SK-N-SH (cell line): ENCODE measurements around the gene AP1B1. TPM values are rescaled to one million over a fixed set of nuclear protein-coding genes. Genes with fewer than 3 reads are reported as not detected.

Experiments used
- CTCF ChIA-PET: fragments of 300-600, 350-600 bp; formaldehyde crosslinking; extraction: SDS; loops from one replicate; lab custom pipeline; 2021; lab: Yijun Ruan, JAX
- POLR2A ChIA-PET: fragments of 350-600 bp; sonication (Branson Sonifier 250); formaldehyde crosslinking; extraction: SDS; loops from one replicate; lab custom pipeline; 2020; ENCODE audit warnings: antibody characterized with exemption, inconsistent platforms; lab: Yijun Ruan, JAX
- DNase-seq: peaks from one replicate; pipeline ENCODE4 v3.0.0; 2012
- H2AFZ ChIP-seq: fragments of 200-600 bp; sonication (generic); 2 replicates; pipeline ENCODE4 v1.8.1; 2016; ENCODE audit warnings: antibody characterized with exemption, mild to moderate bottlenecking, low read depth
- H3F3A ChIP-seq: fragments of 200-600 bp; sonication (generic); replicated peaks from 2 replicates; pipeline ENCODE3; 2016; ENCODE audit warnings: antibody characterized with exemption, mild to moderate bottlenecking; ENCODE audit not compliant: insufficient read depth
- H3K27ac ChIP-seq, 2 experiments: fragments of 200-500 bp in 1 of 2; fragments of 200-600 bp in 1 of 2; sonication (Bioruptor generic) in 1 of 2; sonication (generic), shearing (Covaris generic) in 1 of 2; 2 replicates each; pipeline versions ENCODE4 v1.5.1 to v1.6.1; 2014 to 2016; ENCODE audit warnings: low read depth in 2 of 2, inconsistent platforms in 1 of 2, low read length in 1 of 2, mild to moderate bottlenecking in 1 of 2, mixed read lengths in 1 of 2
- H3K27me3 ChIP-seq: fragments of 200-600 bp; sonication (generic), shearing (Covaris generic); 2 replicates; pipeline ENCODE4 v1.6.1; 2016; ENCODE audit warnings: mixed run types; ENCODE audit not compliant: insufficient read depth
- H3K36me3 ChIP-seq, 2 experiments: fragments of 200-500 bp in 1 of 2; fragments of 200-600 bp in 1 of 2; sonication (Bioruptor generic) in 1 of 2; sonication (generic) in 1 of 2; replicated peaks in 1 of 2; 2 replicates each; pipeline versions ENCODE3 to v1.5.1; 2014 to 2016; ENCODE audit warnings: low read length in 1 of 2, mild to moderate bottlenecking in 1 of 2; ENCODE audit not compliant: insufficient read depth in 2 of 2, control insufficient read depth in 1 of 2
- H3K4me1 ChIP-seq, 2 experiments: fragments of 200-500 bp in 1 of 2; fragments of 200-600 bp in 1 of 2; sonication (Bioruptor generic) in 1 of 2; sonication (generic), shearing (Covaris generic) in 1 of 2; 2 replicates each; pipeline versions ENCODE4 v1.5.1 to v1.6.1; 2014 to 2016; ENCODE audit warnings: low read depth in 1 of 2, low read length in 1 of 2, mixed run types in 1 of 2; ENCODE audit not compliant: insufficient read depth in 2 of 2, control insufficient read depth in 1 of 2
- H3K4me2 ChIP-seq: fragments of 200-600 bp; sonication (generic), shearing (Covaris generic); 2 replicates; pipeline ENCODE4 v1.6.1; 2017; ENCODE audit warnings: mixed run types
- H3K4me3 ChIP-seq, 2 experiments: fragments of 200-500 bp in 1 of 2; fragments of 200-600 bp in 1 of 2; sonication (Bioruptor generic) in 1 of 2; sonication (generic), shearing (Covaris generic) in 1 of 2; 2 replicates each; pipeline versions ENCODE4 v1.5.1 to v1.8.1; 2014 to 2016; ENCODE audit warnings: low read depth in 2 of 2, inconsistent platforms in 1 of 2, low read length in 1 of 2, mild to moderate bottlenecking in 1 of 2, mixed read lengths in 1 of 2, moderate library complexity in 1 of 2
- H3K79me2 ChIP-seq: fragments of 200-600 bp; sonication (generic); 2 replicates; pipeline ENCODE4 v1.8.1; 2017; ENCODE audit warnings: mild to moderate bottlenecking; ENCODE audit not compliant: insufficient read depth
- H3K9ac ChIP-seq: fragments of 200-600 bp; sonication (generic); 2 replicates; pipeline ENCODE4 v1.6.1; 2017; ENCODE audit warnings: mixed run types
- H3K9me2 ChIP-seq: fragments of 200-600 bp; sonication (generic); 2 replicates; pipeline ENCODE4 v1.6.1; 2017; ENCODE audit warnings: mixed run types
- H3K9me3 ChIP-seq: fragments of 200-600 bp; sonication (generic); 2 replicates; pipeline ENCODE4 v1.6.1; 2017; ENCODE audit warnings: mixed run types, mild to moderate bottlenecking, moderate library complexity
- H4K20me1 ChIP-seq: fragments of 200-600 bp; sonication (generic); 2 replicates; pipeline ENCODE4 v1.6.1; 2017; ENCODE audit warnings: mild to moderate bottlenecking, mixed run types; ENCODE audit not compliant: insufficient read depth
- FOXJ3 ChIP-seq: sonication (generic); formaldehyde crosslinking; IDR thresholded peaks from 2 replicates; pipeline ENCODE4 v1.5.1; 2020; ENCODE audit warnings: mild to moderate bottlenecking, missing genetic modification reagents
- GABPA ChIP-seq: IDR thresholded peaks from 2 replicates; pipeline ENCODE4 v1.4.0; 2012; ENCODE audit warnings: low read depth, mild to moderate bottlenecking
- JUND ChIP-seq: IDR thresholded peaks from 2 replicates; pipeline ENCODE4 v1.4.0; 2012
- MEF2A ChIP-seq: IDR thresholded peaks from 2 replicates; pipeline ENCODE4 v1.4.0; 2012; ENCODE audit warnings: low read depth, borderline replicate concordance
- NRF1 ChIP-seq: IDR thresholded peaks from 2 replicates; pipeline ENCODE4 v1.6.1; 2012; ENCODE audit warnings: low read depth, mild to moderate bottlenecking, low read length
- RXRA ChIP-seq: IDR thresholded peaks from 2 replicates; pipeline ENCODE4 v1.4.0; 2012; ENCODE audit warnings: low read depth, mild to moderate bottlenecking, borderline replicate concordance
- TAF1 ChIP-seq: IDR thresholded peaks from 2 replicates; pipeline ENCODE4 v1.6.1; 2012; ENCODE audit warnings: low read depth, mild to moderate bottlenecking, low read length, moderate library complexity, borderline replicate concordance
- TCF12 ChIP-seq: IDR thresholded peaks from 2 replicates; pipeline ENCODE4 v1.4.0; 2012
- TEAD4 ChIP-seq: IDR thresholded peaks from 2 replicates; pipeline ENCODE4 v1.4.0; 2012; ENCODE audit warnings: mild to moderate bottlenecking, borderline replicate concordance; ENCODE audit not compliant: insufficient read depth
- YY1 ChIP-seq: IDR thresholded peaks from 2 replicates; pipeline ENCODE4 v1.4.0; 2012; ENCODE audit warnings: low read depth, mild to moderate bottlenecking
- WGBS: methylation state at CpG from one replicate; pipeline ENCODE4 v1.1.6; 2017; ENCODE audit warnings: low lambda C conversion rate; 5-methylcytosine and 5-hydroxymethylcytosine counted together
- polyA plus RNA-seq, 3 experiments: library from polyadenylated mRNA; depleted of rRNA; stranded (reverse); fragments of >200 nt; gene quantifications; 2 replicates each; pipeline ENCODE4 v1.2.3, GENCODE V29; 2012
- TF ChIP-seq, protein P1 (sequence below): fragments of 200-600 bp; sonication (generic); IDR thresholded peaks from 2 replicates; pipeline ENCODE4 v1.6.1; 2017; ENCODE audit warnings: antibody characterized with exemption, mild to moderate bottlenecking, moderate library complexity
- TF ChIP-seq, protein P2 (sequence below): IDR thresholded peaks from 2 replicates; pipeline ENCODE4 v1.4.0; 2012; ENCODE audit warnings: low read depth, borderline replicate concordance
- TF ChIP-seq, protein P3 (sequence below): IDR thresholded peaks from 2 replicates; pipeline ENCODE4 v1.4.0; 2012; ENCODE audit warnings: low read depth, borderline replicate concordance
- TF ChIP-seq, protein P4 (sequence below): fragments of 150-350 bp; IDR thresholded peaks from 2 replicates; pipeline ENCODE4 v1.6.1; 2017; ENCODE audit warnings: antibody characterized with exemption, low read length, low read depth, borderline replicate concordance

AP1B1 gene
- polyA plus RNA-seq, 1 of the 3 experiments (the other 2 are of a cell fraction): 51.9 TPM

GRCh38 chr22:29431986-29432385 is 43.6 kb upstream of the AP1B1 start:
- no peak overlapping the region for H3K9ac ChIP-seq
- H3K27me3 ChIP-seq: peaks cover 18% of the 10 kb centered on the region; the same call in 1 of the 2 replicates
- CTCF ChIA-PET: interaction anchor here (1.2 kb wide), 1 partner anchor 49 kb away, joined by 3 read pairs; the partner anchor contains the start of gene NEFH
- H3K4me3 ChIP-seq: no peak overlapping the region
- H3K4me1 ChIP-seq: peaks cover 0 to 3% of the 10 kb centered on the region in 2 experiments; a peak in 1 of 4 replicates
- no peaks in the 10 kb centered on the region for H4K20me1 ChIP-seq
- POLR2A ChIA-PET: no interaction called here
- TF ChIP-seq GABPA (no peak), JUND (no peak), TEAD4 (no peak), TCF12 (no peak), MEF2A (no peak), FOXJ3 (CRISPR knock-in tag) (no peak)
- TF ChIP-seq, protein P1, sequence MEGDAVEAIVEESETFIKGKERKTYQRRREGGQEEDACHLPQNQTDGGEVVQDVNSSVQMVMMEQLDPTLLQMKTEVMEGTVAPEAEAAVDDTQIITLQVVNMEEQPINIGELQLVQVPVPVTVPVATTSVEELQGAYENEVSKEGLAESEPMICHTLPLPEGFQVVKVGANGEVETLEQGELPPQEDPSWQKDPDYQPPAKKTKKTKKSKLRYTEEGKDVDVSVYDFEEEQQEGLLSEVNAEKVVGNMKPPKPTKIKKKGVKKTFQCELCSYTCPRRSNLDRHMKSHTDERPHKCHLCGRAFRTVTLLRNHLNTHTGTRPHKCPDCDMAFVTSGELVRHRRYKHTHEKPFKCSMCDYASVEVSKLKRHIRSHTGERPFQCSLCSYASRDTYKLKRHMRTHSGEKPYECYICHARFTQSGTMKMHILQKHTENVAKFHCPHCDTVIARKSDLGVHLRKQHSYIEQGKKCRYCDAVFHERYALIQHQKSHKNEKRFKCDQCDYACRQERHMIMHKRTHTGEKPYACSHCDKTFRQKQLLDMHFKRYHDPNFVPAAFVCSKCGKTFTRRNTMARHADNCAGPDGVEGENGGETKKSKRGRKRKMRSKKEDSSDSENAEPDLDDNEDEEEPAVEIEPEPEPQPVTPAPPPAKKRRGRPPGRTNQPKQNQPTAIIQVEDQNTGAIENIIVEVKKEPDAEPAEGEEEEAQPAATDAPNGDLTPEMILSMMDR: no peak
- no peaks in the 10 kb centered on the region for H3K79me2 ChIP-seq
- 79% methylated on average over 5 of the region's 5 CpGs for WGBS
- no peak overlapping the region for H2AFZ ChIP-seq
- H3K27ac ChIP-seq: no peak overlapping the region
- H3K9me2 ChIP-seq: no peaks in the 10 kb centered on the region
- H3K36me3 ChIP-seq: no peaks in the 10 kb centered on the region
- no peak for DNase-seq
- H3K4me2 ChIP-seq: no peak overlapping the region
- H3F3A ChIP-seq: no peaks in the 10 kb centered on the region
- no peaks in the 10 kb centered on the region for H3K9me3 ChIP-seq

DNA sequence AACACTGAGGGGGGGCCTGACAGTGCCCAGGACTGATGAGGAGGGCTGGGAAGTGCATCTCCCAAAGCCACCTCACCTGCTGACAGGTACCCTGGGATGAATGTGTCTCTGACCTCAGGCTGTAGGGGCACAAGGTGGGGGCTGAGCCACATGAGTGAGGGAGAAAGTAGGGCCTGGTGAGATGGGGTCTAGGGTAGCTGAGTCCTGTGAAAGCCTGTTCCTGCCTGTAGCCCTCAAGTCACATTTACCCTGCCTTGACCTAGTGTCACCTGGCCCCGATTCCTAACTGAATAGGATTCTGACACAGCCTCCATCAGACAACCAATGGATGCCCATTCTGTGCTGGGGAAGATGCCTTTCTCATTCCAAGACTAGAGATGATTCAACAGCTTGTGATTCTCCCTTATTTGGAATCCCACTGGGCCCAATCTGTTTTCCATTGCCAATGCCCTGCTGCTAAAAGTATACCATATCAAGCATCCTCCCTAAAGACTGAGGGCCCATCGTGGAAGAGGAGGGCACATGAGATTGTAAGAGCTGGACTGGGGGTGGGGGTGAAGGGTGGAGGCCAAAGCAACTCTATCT is 38.9 kb upstream of the AP1B1 start:
- no peak overlapping the region for H2AFZ ChIP-seq

More for the DNA sequence above, 38.9 kb upstream of the AP1B1 start:
- DNase-seq: no peak
- TF ChIP-seq TAF1: no peak
- TF ChIP-seq, protein P2, sequence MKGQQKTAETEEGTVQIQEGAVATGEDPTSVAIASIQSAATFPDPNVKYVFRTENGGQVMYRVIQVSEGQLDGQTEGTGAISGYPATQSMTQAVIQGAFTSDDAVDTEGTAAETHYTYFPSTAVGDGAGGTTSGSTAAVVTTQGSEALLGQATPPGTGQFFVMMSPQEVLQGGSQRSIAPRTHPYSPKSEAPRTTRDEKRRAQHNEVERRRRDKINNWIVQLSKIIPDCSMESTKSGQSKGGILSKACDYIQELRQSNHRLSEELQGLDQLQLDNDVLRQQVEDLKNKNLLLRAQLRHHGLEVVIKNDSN: no peak
- TF ChIP-seq, protein P3, sequence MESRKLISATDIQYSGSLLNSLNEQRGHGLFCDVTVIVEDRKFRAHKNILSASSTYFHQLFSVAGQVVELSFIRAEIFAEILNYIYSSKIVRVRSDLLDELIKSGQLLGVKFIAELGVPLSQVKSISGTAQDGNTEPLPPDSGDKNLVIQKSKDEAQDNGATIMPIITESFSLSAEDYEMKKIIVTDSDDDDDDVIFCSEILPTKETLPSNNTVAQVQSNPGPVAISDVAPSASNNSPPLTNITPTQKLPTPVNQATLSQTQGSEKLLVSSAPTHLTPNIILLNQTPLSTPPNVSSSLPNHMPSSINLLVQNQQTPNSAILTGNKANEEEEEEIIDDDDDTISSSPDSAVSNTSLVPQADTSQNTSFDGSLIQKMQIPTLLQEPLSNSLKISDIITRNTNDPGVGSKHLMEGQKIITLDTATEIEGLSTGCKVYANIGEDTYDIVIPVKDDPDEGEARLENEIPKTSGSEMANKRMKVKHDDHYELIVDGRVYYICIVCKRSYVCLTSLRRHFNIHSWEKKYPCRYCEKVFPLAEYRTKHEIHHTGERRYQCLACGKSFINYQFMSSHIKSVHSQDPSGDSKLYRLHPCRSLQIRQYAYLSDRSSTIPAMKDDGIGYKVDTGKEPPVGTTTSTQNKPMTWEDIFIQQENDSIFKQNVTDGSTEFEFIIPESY: no peak
- TF ChIP-seq YY1: no peak
- TF ChIP-seq NRF1: no peak
- no peak for TF ChIP-seq RXRA
- TF ChIP-seq, protein P4, sequence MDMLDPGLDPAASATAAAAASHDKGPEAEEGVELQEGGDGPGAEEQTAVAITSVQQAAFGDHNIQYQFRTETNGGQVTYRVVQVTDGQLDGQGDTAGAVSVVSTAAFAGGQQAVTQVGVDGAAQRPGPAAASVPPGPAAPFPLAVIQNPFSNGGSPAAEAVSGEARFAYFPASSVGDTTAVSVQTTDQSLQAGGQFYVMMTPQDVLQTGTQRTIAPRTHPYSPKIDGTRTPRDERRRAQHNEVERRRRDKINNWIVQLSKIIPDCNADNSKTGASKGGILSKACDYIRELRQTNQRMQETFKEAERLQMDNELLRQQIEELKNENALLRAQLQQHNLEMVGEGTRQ: no peak
- H3K4me2 ChIP-seq: no peak overlapping the region
- H3K9ac ChIP-seq: no peak overlapping the region
- H3K79me2 ChIP-seq: no peaks in the 10 kb centered on the region
- peaks cover 11% of the 10 kb centered on the region; the same call in 1 of the 2 replicates for H3K27me3 ChIP-seq
- no peaks in the 10 kb centered on the region for H3K9me2 ChIP-seq
- 13% methylated on average over 1 of the region's 2 CpGs for WGBS
- POLR2A ChIA-PET: no interaction called here
- H3K27ac ChIP-seq: no peak overlapping the region
- no peaks in the 10 kb centered on the region for H3F3A ChIP-seq
- H4K20me1 ChIP-seq: no peaks in the 10 kb centered on the region
- no peaks in the 10 kb centered on the region; a peak in 1 of 4 replicates for H3K4me1 ChIP-seq
- no peaks in the 10 kb centered on the region for H3K9me3 ChIP-seq
- CTCF ChIA-PET: no interaction called here
- no peak overlapping the region for H3K4me3 ChIP-seq
- H3K36me3 ChIP-seq: no peaks in the 10 kb centered on the region
